SK-N-SH treated with all-trans-retinoic acid at 6 μM for 48 hours (cell line): Measurements from ENCODE around the gene MDFIC.

ENCODE experiments used
- ATAC-seq: fragments of 200-7000 bp; cut with Tn5 transposase; 3 replicates; pipeline ENCODE4 v1.9.1; 2020; ENCODE audit warnings: mild to moderate bottlenecking, moderate library complexity
- ARNTL ChIP-seq: fragments of 450-650 bp; formaldehyde crosslinking; IDR thresholded peaks from 2 replicates; pipeline ENCODE4 v1.5.0; 2020; ENCODE audit warnings: low read depth, mild to moderate bottlenecking, moderate library complexity, borderline replicate concordance
- BACH2 ChIP-seq: fragments of 250-450 bp; sonication (Bioruptor Pico); IDR thresholded peaks from 2 replicates; pipeline ENCODE4 v1.9.0; 2021; ENCODE audit warnings: mild to moderate bottlenecking, borderline replicate concordance
- CSDC2 ChIP-seq: fragments of 250-450 bp; sonication (Bioruptor Pico); IDR thresholded peaks from 2 replicates; pipeline ENCODE4 v1.5.0; 2020; ENCODE audit warnings: mild to moderate bottlenecking, moderate library complexity
- ESRRG ChIP-seq: fragments of 250-450 bp; sonication (Bioruptor Pico); IDR thresholded peaks from 2 replicates; pipeline ENCODE4 v1.6.1; 2021; ENCODE audit warnings: mild to moderate bottlenecking
- GLIS3 ChIP-seq: fragments of 250-450 bp; sonication (Bioruptor Pico); IDR thresholded peaks from 2 replicates; pipeline ENCODE4 v1.5.0; 2020; ENCODE audit warnings: mild to moderate bottlenecking, moderate library complexity
- ISL1 ChIP-seq: fragments of 250-450 bp; sonication (Bioruptor Pico); IDR thresholded peaks from 2 replicates; pipeline ENCODE4 v2.1.2; 2022; ENCODE audit warnings: mild to moderate bottlenecking, moderate library complexity
- OSR1 ChIP-seq: fragments of 250-450 bp; sonication (Bioruptor Pico); IDR thresholded peaks from 2 replicates; pipeline ENCODE4 v1.8.0; 2022; ENCODE audit warnings: moderate library complexity, mild to moderate bottlenecking, inconsistent platforms
- PPARA ChIP-seq: fragments of 250-450 bp; sonication (Bioruptor Pico); IDR thresholded peaks from 2 replicates; pipeline ENCODE4 v1.5.0; 2020; ENCODE audit warnings: mild to moderate bottlenecking, borderline replicate concordance
- RARB ChIP-seq: fragments of 250-450 bp; sonication (Bioruptor Pico); IDR thresholded peaks from 2 replicates; pipeline ENCODE4 v1.8.0; 2021; ENCODE audit warnings: mild to moderate bottlenecking, moderate library complexity
- TCF4 ChIP-seq: fragments of 250-450 bp; sonication (Bioruptor Pico); IDR thresholded peaks from 2 replicates; pipeline ENCODE4 v1.8.0; 2021; ENCODE audit warnings: mild to moderate bottlenecking, moderate library complexity, borderline replicate concordance
- TOX ChIP-seq: fragments of 250-450 bp; sonication (Bioruptor Pico); IDR thresholded peaks from 2 replicates; pipeline ENCODE4 v1.8.0; 2021; ENCODE audit warnings: mild to moderate bottlenecking, moderate library complexity, borderline replicate concordance
- ZC3H10 ChIP-seq: fragments of 250-450 bp; sonication (Bioruptor Pico); IDR thresholded peaks from 2 replicates; pipeline ENCODE4 v1.5.1; 2021; ENCODE audit warnings: mild to moderate bottlenecking, moderate library complexity
- ZFP3 ChIP-seq: fragments of 250-450 bp; sonication (Bioruptor Pico); IDR thresholded peaks from 2 replicates; pipeline ENCODE4 v1.5.0; 2020; ENCODE audit warnings: mild to moderate bottlenecking, moderate library complexity
- ZFP30 ChIP-seq: fragments of 450-650 bp; formaldehyde crosslinking; IDR thresholded peaks from 2 replicates; pipeline ENCODE4 v1.5.0; 2022; ENCODE audit warnings: mild to moderate bottlenecking, moderate library complexity
- ZNF565 ChIP-seq: fragments of 450-650 bp; formaldehyde crosslinking; conservative IDR thresholded peaks from 2 replicates; pipeline ENCODE4 v1.5.0; 2020; ENCODE audit warnings: low read depth, mild to moderate bottlenecking, moderate library complexity
- ZNF70 ChIP-seq: fragments of 450-650 bp; formaldehyde crosslinking; IDR thresholded peaks from 2 replicates; pipeline ENCODE4 v1.5.0; 2020; ENCODE audit warnings: mild to moderate bottlenecking, moderate library complexity
- ZNF8 ChIP-seq: fragments of 450-650 bp; formaldehyde crosslinking; IDR thresholded peaks from 2 replicates; pipeline ENCODE4 v1.5.0; 2020; ENCODE audit warnings: mild to moderate bottlenecking, moderate library complexity
- TF ChIP-seq, protein P1 (sequence below): fragments of 250-450 bp; sonication (Bioruptor Pico); IDR thresholded peaks from 2 replicates; pipeline ENCODE4 v1.5.1; 2021; ENCODE audit warnings: mild to moderate bottlenecking, moderate library complexity
- TF ChIP-seq, protein P2 (sequence below): fragments of 250-450 bp; sonication (Bioruptor Pico); IDR thresholded peaks from 2 replicates; pipeline ENCODE4 v1.8.0; 2021; ENCODE audit warnings: low read depth, mild to moderate bottlenecking, moderate library complexity, borderline replicate concordance
- TF ChIP-seq, protein P3 (sequence below): fragments of 250-450 bp; sonication (Bioruptor Pico); IDR thresholded peaks from 2 replicates; pipeline ENCODE4 v1.5.0; 2020; ENCODE audit warnings: mild to moderate bottlenecking, moderate library complexity
- TF ChIP-seq, protein P4 (sequence below): fragments of 250-450 bp; sonication (Bioruptor Pico); IDR thresholded peaks from 2 replicates; pipeline ENCODE4 v1.5.1; 2020; ENCODE audit warnings: low read depth, mild to moderate bottlenecking, moderate library complexity
- TF ChIP-seq, protein P5 (sequence below): fragments of 250-450 bp; sonication (Bioruptor Pico); IDR thresholded peaks from 2 replicates; pipeline ENCODE4 v1.8.0; 2020; ENCODE audit warnings: mild to moderate bottlenecking, moderate library complexity, borderline replicate concordance

Gene MDFIC

DNA sequence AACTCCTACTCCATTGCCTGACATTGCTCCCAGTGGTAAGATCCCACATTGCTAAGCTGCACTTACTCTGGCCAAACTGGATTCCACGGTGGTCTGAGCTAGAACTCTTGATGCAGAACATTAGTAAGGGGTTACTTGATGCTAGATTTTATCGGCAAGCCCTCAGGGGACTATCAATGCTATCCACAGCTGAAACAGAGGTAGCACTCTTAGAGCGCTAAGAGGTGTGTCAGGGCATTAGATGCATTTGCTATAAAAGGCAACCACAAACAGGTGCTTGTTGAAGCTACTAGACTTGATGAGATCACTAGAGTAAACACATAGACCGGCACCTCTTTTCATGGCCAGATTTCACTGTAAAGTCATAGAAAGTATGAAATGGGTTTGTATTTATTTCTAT, 116.3 kb downstream of the MDFIC start:
- TF ChIP-seq, protein P1, sequence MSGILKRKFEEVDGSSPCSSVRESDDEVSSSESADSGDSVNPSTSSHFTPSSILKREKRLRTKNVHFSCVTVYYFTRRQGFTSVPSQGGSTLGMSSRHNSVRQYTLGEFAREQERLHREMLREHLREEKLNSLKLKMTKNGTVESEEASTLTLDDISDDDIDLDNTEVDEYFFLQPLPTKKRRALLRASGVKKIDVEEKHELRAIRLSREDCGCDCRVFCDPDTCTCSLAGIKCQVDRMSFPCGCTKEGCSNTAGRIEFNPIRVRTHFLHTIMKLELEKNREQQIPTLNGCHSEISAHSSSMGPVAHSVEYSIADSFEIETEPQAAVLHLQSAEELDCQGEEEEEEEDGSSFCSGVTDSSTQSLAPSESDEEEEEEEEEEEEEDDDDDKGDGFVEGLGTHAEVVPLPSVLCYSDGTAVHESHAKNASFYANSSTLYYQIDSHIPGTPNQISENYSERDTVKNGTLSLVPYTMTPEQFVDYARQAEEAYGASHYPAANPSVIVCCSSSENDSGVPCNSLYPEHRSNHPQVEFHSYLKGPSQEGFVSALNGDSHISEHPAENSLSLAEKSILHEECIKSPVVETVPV (CRISPR knock-in tag): no peak
- no peak for TF ChIP-seq RARB (CRISPR knock-in tag)
- TF ChIP-seq, protein P2, sequence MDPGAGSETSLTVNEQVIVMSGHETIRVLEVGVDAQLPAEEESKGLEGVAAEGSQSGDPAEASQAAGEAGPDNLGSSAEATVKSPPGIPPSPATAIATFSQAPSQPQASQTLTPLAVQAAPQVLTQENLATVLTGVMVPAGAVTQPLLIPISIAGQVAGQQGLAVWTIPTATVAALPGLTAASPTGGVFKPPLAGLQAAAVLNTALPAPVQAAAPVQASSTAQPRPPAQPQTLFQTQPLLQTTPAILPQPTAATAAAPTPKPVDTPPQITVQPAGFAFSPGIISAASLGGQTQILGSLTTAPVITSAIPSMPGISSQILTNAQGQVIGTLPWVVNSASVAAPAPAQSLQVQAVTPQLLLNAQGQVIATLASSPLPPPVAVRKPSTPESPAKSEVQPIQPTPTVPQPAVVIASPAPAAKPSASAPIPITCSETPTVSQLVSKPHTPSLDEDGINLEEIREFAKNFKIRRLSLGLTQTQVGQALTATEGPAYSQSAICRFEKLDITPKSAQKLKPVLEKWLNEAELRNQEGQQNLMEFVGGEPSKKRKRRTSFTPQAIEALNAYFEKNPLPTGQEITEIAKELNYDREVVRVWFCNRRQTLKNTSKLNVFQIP (CRISPR knock-in tag): no peak
- TF ChIP-seq ZNF70 (CRISPR knock-in tag): no peak
- TF ChIP-seq ISL1: no peak
- TF ChIP-seq ZFP3 (CRISPR knock-in tag): no peak
- TF ChIP-seq GLIS3: no peak
- no peak for TF ChIP-seq ZNF565 (CRISPR knock-in tag)
- no peak for TF ChIP-seq ZNF8 (CRISPR knock-in tag)
- TF ChIP-seq OSR1 (CRISPR knock-in tag): no peak
- no peak for TF ChIP-seq ZFP30 (CRISPR knock-in tag)
- no peak for TF ChIP-seq CSDC2
- no peak for TF ChIP-seq ARNTL
- no peak for ATAC-seq

DNA sequence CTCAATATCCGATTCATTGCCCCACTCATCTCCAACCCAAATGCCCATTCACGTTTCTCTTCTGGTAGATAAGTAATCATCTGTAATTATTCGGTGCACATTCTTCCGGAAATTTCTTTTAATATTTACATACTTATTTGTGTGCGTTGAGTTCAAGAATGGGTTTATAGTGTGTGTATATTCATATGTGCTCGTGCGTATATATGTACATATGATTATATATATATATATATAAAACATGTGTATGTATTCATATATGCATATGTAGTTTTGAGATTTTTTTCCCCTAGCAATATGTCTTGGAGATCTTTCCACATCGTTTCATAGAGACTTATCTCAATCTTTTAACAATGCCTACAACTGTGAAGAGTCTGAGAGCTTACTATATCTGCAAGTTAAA, 118.2 kb downstream of the MDFIC start:
- no peak for ATAC-seq
- TF ChIP-seq ZC3H10 (CRISPR knock-in tag) (no peak), ZFP3 (CRISPR knock-in tag) (no peak), OSR1 (CRISPR knock-in tag) (no peak), TOX (CRISPR knock-in tag) (no peak), ZNF565 (CRISPR knock-in tag) (no peak), RARB (CRISPR knock-in tag) (no peak), ZFP30 (CRISPR knock-in tag) (no peak), ZNF70 (CRISPR knock-in tag) (no peak), ZNF8 (CRISPR knock-in tag) (no peak), BACH2 (CRISPR knock-in tag) (no peak), CSDC2 (no peak), TCF4 (CRISPR knock-in tag) (no peak), PPARA (CRISPR knock-in tag) (no peak), ESRRG (CRISPR knock-in tag) (no peak)
- TF ChIP-seq, protein P3, sequence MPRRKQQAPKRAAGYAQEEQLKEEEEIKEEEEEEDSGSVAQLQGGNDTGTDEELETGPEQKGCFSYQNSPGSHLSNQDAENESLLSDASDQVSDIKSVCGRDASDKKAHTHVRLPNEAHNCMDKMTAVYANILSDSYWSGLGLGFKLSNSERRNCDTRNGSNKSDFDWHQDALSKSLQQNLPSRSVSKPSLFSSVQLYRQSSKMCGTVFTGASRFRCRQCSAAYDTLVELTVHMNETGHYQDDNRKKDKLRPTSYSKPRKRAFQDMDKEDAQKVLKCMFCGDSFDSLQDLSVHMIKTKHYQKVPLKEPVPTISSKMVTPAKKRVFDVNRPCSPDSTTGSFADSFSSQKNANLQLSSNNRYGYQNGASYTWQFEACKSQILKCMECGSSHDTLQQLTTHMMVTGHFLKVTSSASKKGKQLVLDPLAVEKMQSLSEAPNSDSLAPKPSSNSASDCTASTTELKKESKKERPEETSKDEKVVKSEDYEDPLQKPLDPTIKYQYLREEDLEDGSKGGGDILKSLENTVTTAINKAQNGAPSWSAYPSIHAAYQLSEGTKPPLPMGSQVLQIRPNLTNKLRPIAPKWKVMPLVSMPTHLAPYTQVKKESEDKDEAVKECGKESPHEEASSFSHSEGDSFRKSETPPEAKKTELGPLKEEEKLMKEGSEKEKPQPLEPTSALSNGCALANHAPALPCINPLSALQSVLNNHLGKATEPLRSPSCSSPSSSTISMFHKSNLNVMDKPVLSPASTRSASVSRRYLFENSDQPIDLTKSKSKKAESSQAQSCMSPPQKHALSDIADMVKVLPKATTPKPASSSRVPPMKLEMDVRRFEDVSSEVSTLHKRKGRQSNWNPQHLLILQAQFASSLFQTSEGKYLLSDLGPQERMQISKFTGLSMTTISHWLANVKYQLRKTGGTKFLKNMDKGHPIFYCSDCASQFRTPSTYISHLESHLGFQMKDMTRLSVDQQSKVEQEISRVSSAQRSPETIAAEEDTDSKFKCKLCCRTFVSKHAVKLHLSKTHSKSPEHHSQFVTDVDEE (CRISPR knock-in tag): no peak
- TF ChIP-seq, protein P1 (CRISPR knock-in tag): no peak
- TF ChIP-seq, protein P4, sequence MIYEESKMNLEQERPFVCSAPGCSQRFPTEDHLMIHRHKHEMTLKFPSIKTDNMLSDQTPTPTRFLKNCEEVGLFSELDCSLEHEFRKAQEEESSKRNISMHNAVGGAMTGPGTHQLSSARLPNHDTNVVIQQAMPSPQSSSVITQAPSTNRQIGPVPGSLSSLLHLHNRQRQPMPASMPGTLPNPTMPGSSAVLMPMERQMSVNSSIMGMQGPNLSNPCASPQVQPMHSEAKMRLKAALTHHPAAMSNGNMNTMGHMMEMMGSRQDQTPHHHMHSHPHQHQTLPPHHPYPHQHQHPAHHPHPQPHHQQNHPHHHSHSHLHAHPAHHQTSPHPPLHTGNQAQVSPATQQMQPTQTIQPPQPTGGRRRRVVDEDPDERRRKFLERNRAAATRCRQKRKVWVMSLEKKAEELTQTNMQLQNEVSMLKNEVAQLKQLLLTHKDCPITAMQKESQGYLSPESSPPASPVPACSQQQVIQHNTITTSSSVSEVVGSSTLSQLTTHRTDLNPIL (CRISPR knock-in tag): no peak
- TF ChIP-seq, protein P5, sequence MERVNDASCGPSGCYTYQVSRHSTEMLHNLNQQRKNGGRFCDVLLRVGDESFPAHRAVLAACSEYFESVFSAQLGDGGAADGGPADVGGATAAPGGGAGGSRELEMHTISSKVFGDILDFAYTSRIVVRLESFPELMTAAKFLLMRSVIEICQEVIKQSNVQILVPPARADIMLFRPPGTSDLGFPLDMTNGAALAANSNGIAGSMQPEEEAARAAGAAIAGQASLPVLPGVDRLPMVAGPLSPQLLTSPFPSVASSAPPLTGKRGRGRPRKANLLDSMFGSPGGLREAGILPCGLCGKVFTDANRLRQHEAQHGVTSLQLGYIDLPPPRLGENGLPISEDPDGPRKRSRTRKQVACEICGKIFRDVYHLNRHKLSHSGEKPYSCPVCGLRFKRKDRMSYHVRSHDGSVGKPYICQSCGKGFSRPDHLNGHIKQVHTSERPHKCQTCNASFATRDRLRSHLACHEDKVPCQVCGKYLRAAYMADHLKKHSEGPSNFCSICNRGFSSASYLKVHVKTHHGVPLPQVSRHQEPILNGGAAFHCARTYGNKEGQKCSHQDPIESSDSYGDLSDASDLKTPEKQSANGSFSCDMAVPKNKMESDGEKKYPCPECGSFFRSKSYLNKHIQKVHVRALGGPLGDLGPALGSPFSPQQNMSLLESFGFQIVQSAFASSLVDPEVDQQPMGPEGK: no peak
- TF ChIP-seq, protein P2 (CRISPR knock-in tag): no peak
